Liver (tissue), 9 donors: Measurements from ENCODE around the gene KSR2. TPM values are rescaled to one million over a fixed set of nuclear protein-coding genes. Genes with fewer than 3 reads are reported as not detected.

Experiments used
- DNase-seq: peaks from one replicate; pipeline ENCODE4 v3.0.0-alpha.2; 2017; ENCODE audit warnings: low spot score
- H3K27ac ChIP-seq, 2 donors: one replicate each; pipeline ENCODE4 v1.7.0; 2013; ENCODE audit warnings: inconsistent platforms in 2 of 2, low read length in 2 of 2, control low read depth in 1 of 2, low read depth in 1 of 2, mild to moderate bottlenecking in 1 of 2
- H3K27me3 ChIP-seq, 4 donors: one replicate each; pipeline versions ENCODE4 v1.6.1 to v1.7.0; 2013; ENCODE audit warnings: low read length in 3 of 4, inconsistent platforms in 1 of 4, mild to moderate bottlenecking in 1 of 4, moderate library complexity in 1 of 4; ENCODE audit not compliant: control insufficient read depth in 4 of 4, insufficient read depth in 4 of 4
- H3K36me3 ChIP-seq, 4 donors: one replicate each; pipeline versions ENCODE4 v1.6.1 to v1.7.0; 2013; ENCODE audit warnings: low read length in 3 of 4, mild to moderate bottlenecking in 3 of 4, low read depth in 1 of 4, moderate library complexity in 1 of 4; ENCODE audit not compliant: control insufficient read depth in 4 of 4, insufficient read depth in 3 of 4
- H3K4me1 ChIP-seq, 4 donors: one replicate each; pipeline versions ENCODE4 v1.6.1 to v1.7.0; 2013; ENCODE audit warnings: low read length in 3 of 4, mild to moderate bottlenecking in 3 of 4, moderate library complexity in 1 of 4; ENCODE audit not compliant: control insufficient read depth in 4 of 4, insufficient read depth in 4 of 4
- H3K4me3 ChIP-seq, 3 donors: one replicate each; pipeline versions ENCODE4 v1.6.1 to v1.7.0; 2013; ENCODE audit warnings: low read length in 3 of 3, control low read depth in 1 of 3, low read depth in 1 of 3, mild to moderate bottlenecking in 1 of 3
- H3K9ac ChIP-seq, 2 donors: one replicate each; pipeline ENCODE4 v1.7.0; 2013; ENCODE audit warnings: low read length in 2 of 2, mild to moderate bottlenecking in 2 of 2, moderate library complexity in 2 of 2, control low read depth in 1 of 2, low read depth in 1 of 2
- H3K9me3 ChIP-seq, 4 donors: one replicate each; pipeline versions ENCODE4 v1.6.1 to v1.7.0; 2013; ENCODE audit warnings: low read length in 3 of 4; ENCODE audit not compliant: control insufficient read depth in 4 of 4
- CTCF ChIP-seq: fragments of 150-350 bp; IDR thresholded peaks from 2 replicates; pipeline ENCODE4 v1.5.1; 2017; ENCODE audit warnings: improper control_type of control experiment, low read depth, low read length; ENCODE audit not compliant: missing input control
- EGR1 ChIP-seq, 2 donors: IDR thresholded peaks; 2 replicates each; pipeline ENCODE4 v1.6.1; 2016 to 2018; ENCODE audit warnings: antibody characterized with exemption in 2 of 2, low read depth in 2 of 2
- FOXA1 ChIP-seq: IDR thresholded peaks from 2 replicates; pipeline ENCODE4 v1.6.1; 2016; ENCODE audit warnings: antibody characterized with exemption
- FOXA2 ChIP-seq: IDR thresholded peaks from 2 replicates; pipeline ENCODE4 v1.6.1; 2016; ENCODE audit warnings: antibody characterized with exemption
- GABPA ChIP-seq, 2 donors: IDR thresholded peaks in 1 of 2; conservative IDR thresholded peaks in 1 of 2; 2 replicates each; pipeline ENCODE4 v1.6.1; 2016; ENCODE audit warnings: antibody characterized with exemption in 2 of 2, mild to moderate bottlenecking in 1 of 2, moderate library complexity in 1 of 2
- HNF4A ChIP-seq, 2 donors: conservative IDR thresholded peaks; 2 replicates each; pipeline ENCODE4 v1.6.1; 2016; ENCODE audit warnings: antibody characterized with exemption in 2 of 2, mild to moderate bottlenecking in 2 of 2
- HNF4G ChIP-seq: IDR thresholded peaks from 2 replicates; pipeline ENCODE4 v1.6.1; 2016; ENCODE audit warnings: antibody characterized with exemption
- JUND ChIP-seq, 2 donors: IDR thresholded peaks; 2 replicates each; pipeline ENCODE4 v1.6.1; 2016; ENCODE audit warnings: antibody characterized with exemption in 2 of 2
- MAX ChIP-seq: IDR thresholded peaks from 2 replicates; pipeline ENCODE4 v1.6.1; 2016; ENCODE audit warnings: antibody characterized with exemption
- NR2F2 ChIP-seq: IDR thresholded peaks from 2 replicates; pipeline ENCODE4 v1.6.1; 2016; ENCODE audit warnings: antibody characterized with exemption
- RAD21 ChIP-seq, 2 donors: IDR thresholded peaks; 2 replicates each; pipeline ENCODE4 v1.6.1; 2016; ENCODE audit warnings: antibody characterized with exemption in 2 of 2, mild to moderate bottlenecking in 2 of 2
- REST ChIP-seq: IDR thresholded peaks from 2 replicates; pipeline ENCODE4 v1.6.1; 2016; ENCODE audit warnings: antibody characterized with exemption, mild to moderate bottlenecking
- RXRA ChIP-seq, 2 donors: IDR thresholded peaks; 2 replicates each; pipeline ENCODE4 v1.6.1; 2017 to 2018; ENCODE audit warnings: antibody characterized with exemption in 2 of 2, mild to moderate bottlenecking in 1 of 2
- SP1 ChIP-seq: IDR thresholded peaks from 2 replicates; pipeline ENCODE4 v1.6.1; 2018; ENCODE audit warnings: antibody characterized with exemption, mild to moderate bottlenecking
- YY1 ChIP-seq: IDR thresholded peaks from 2 replicates; pipeline ENCODE4 v1.6.1; 2016; ENCODE audit warnings: antibody characterized with exemption, mild to moderate bottlenecking
- WGBS: extraction: QIAGEN DNeasy Blood & Tissue Kit; methylation state at CpG from one replicate; pipeline ENCODE4 v1.1.7; 2013; 5-methylcytosine and 5-hydroxymethylcytosine counted together
- polyA plus RNA-seq, 2 donors: library from polyadenylated mRNA; stranded (reverse) in 1 of 2; unstranded in 1 of 2; fragments of 200-250 nt in 1 of 2; fragments of >200 nt in 1 of 2; fragmentation: Nextera tagmentation in 1 of 2; extraction: Ambion mirVana in 1 of 2; gene quantifications; one replicate each; pipeline versions ENCODE4 v1.2.1 to v1.2.3, GENCODE V29; 2013 to 2015
- total RNA-seq, 2 donors: library from RNA; depleted of rRNA; stranded (reverse); fragments of >200 nt; gene quantifications; one replicate each; pipeline ENCODE4 v1.2.3, GENCODE V29; 2014
- TF ChIP-seq, protein P1 (sequence below): IDR thresholded peaks from 2 replicates; pipeline ENCODE4 v1.6.1; 2016; ENCODE audit warnings: antibody characterized with exemption
- TF ChIP-seq, protein P2 (sequence below): IDR thresholded peaks from 2 replicates; pipeline ENCODE4 v1.6.1; 2016; ENCODE audit warnings: antibody characterized with exemption
- donor health status: healthy.
- donor health status: healthy.
- donor health status: healthy.
- donor health status: healthy.
- donor health status: healthy.

Gene KSR2
- total and polyA plus RNA-seq, 4 donors: under 0.01 to 0.02 (median under 0.01) TPM; not detected in 1

DNA sequence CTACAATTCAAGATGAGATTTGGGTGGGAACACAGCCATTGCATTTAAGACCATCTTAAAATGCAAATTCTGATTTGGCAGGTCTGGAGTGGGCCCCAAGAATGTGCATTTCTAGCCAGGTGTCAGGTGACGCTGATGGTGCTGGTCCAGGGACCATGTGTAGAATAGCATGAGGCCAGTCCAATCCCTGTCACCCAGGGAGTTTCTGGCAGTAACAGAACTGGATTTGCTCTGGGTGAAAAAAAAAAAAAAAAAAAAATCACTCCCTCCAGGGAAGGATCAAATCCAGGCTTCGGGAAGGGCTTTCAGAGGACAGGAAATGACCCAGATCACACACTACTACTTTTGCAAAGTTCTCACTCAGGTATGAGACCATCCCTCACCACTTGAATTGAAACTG lies 394.1 kb downstream of the KSR2 start:
- no peaks in the 10 kb centered on the region for H3K27me3 ChIP-seq
- TF ChIP-seq RAD21 (IDR thresholded peaks at IDR 0.05): no peak
- TF ChIP-seq HNF4G: no peak
- TF ChIP-seq SP1: no peak
- no peak for TF ChIP-seq REST
- TF ChIP-seq MAX: no peak
- H3K9ac ChIP-seq: no peak overlapping the region
- 89% methylated on average over 2 of the region's 2 CpGs for WGBS
- no peak overlapping the region for H3K4me3 ChIP-seq
- DNase-seq: no peak
- H3K27ac ChIP-seq: no peak overlapping the region
- no peaks in the 10 kb centered on the region for H3K4me1 ChIP-seq
- H3K9me3 ChIP-seq: no peaks in the 10 kb centered on the region
- no peaks in the 10 kb centered on the region for H3K36me3 ChIP-seq

GRCh38 chr12:117572755-117573154 lies 396.0 kb downstream of the KSR2 start:
- Histone ChIP-seq H3K36me3 (no peaks in the 10 kb centered on the region), H3K4me3 (no peak overlapping the region), H3K9ac (no peak overlapping the region), H3K27me3 (no peaks in the 10 kb centered on the region), H3K9me3 (no peaks in the 10 kb centered on the region), H3K4me1 (no peaks in the 10 kb centered on the region), H3K27ac (no peak overlapping the region)
- no peak for DNase-seq
- TF ChIP-seq, protein P1, sequence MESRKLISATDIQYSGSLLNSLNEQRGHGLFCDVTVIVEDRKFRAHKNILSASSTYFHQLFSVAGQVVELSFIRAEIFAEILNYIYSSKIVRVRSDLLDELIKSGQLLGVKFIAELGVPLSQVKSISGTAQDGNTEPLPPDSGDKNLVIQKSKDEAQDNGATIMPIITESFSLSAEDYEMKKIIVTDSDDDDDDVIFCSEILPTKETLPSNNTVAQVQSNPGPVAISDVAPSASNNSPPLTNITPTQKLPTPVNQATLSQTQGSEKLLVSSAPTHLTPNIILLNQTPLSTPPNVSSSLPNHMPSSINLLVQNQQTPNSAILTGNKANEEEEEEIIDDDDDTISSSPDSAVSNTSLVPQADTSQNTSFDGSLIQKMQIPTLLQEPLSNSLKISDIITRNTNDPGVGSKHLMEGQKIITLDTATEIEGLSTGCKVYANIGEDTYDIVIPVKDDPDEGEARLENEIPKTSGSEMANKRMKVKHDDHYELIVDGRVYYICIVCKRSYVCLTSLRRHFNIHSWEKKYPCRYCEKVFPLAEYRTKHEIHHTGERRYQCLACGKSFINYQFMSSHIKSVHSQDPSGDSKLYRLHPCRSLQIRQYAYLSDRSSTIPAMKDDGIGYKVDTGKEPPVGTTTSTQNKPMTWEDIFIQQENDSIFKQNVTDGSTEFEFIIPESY: no peak
- TF ChIP-seq YY1 (no peak), JUND (IDR thresholded peaks at IDR 0.05) (no peak), MAX (no peak), HNF4A (conservative IDR thresholded peaks at IDR 0.05) (no peak), RAD21 (IDR thresholded peaks at IDR 0.05) (no peak), FOXA2 (no peak), NR2F2 (no peak), REST (no peak), GABPA (IDR thresholded peaks at IDR 0.05 in 1 of 2, conservative IDR thresholded peaks at IDR 0.05 in 1 of 2) (no peak), FOXA1 (no peak), SP1 (no peak), CTCF (no peak), EGR1 (IDR thresholded peaks at IDR 0.05; ENCODE audit: low read depth in 2 of 2) (no peak), HNF4G (no peak), RXRA (IDR thresholded peaks at IDR 0.05) (no peak)
- TF ChIP-seq, protein P2, sequence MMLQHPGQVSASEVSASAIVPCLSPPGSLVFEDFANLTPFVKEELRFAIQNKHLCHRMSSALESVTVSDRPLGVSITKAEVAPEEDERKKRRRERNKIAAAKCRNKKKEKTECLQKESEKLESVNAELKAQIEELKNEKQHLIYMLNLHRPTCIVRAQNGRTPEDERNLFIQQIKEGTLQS: no peak
- 81% methylated on average over 4 of the region's 4 CpGs for WGBS
